NCI-H146 treated with DMSO at 0.1 percent for 48 hours (cell line): Measurements from ENCODE around the gene AKAP13.

Experiments used
- DNase-seq: peaks from one replicate; lab custom pipeline; 2025; ENCODE audit not compliant: unreplicated experiment; lab: John Stamatoyannopoulos, UW

Gene AKAP13

GRCh38 chr15:85759376-85759775 is 379.0 kb downstream of the AKAP13 start:
- no peak for DNase-seq

GRCh38 chr15:85760049-85760448 is 379.6 kb downstream of the AKAP13 start:
- no peak for DNase-seq

DNA sequence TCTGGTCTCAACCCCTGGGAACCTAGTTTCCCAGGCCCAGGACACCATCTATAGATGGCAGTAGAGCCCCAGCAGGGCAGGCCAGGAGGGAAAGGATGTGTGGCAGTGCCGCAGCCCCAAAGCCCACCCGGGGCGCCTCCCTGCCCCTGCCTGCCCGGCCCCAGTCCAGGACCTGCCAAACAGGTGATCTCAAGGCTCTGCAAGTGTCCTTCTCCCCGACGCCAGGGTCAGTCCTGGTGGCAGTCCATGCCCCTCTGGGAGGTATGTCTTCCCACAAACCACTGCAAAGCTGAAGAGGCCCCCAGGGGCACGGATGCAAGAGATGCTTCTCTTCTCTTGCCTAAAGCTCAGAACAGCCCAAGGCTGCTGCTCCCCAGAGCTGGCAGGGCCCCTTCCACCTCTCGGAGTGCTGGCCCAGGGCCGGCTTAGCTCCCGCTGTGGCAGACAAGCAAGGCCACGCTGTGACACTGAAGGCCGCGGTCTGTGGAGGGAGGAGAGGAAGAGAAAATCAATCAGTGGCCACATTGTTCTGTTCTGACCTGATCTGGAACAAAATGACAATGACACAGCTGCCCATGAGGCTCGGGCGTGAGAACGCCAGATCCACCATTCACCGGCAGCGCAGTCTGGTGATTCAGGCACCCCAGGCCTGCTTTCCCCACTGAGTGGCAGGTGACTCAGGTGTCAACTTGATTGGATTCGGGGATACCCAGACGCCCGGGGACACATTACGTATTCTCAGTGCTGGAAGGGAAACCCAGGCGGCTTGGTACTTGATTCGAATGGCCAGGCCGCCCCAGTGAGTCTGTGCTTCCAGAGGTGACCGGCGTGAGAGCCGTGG is 380.3 kb downstream of the AKAP13 start:
- no peak for DNase-seq

DNA sequence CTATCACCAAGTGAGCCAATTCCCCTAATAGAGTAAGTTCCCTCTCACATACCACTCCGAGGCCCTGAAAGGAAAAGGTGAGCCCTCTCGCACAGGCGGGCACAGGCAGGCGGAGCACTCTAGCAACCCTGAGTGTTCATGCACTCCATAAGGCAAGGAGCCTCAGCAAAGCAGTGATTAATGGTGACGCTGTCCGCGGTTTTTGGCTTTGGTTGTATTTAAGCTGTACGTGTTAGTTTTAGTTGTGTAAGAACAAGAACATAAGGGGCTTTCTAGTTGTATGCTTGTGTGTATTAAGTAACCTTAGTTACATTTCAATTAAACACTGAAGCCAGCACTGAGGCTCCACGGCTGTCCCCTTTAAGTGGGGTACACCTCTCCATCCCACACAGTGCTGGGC is 381.2 kb downstream of the AKAP13 start:
- no peak for DNase-seq

DNA sequence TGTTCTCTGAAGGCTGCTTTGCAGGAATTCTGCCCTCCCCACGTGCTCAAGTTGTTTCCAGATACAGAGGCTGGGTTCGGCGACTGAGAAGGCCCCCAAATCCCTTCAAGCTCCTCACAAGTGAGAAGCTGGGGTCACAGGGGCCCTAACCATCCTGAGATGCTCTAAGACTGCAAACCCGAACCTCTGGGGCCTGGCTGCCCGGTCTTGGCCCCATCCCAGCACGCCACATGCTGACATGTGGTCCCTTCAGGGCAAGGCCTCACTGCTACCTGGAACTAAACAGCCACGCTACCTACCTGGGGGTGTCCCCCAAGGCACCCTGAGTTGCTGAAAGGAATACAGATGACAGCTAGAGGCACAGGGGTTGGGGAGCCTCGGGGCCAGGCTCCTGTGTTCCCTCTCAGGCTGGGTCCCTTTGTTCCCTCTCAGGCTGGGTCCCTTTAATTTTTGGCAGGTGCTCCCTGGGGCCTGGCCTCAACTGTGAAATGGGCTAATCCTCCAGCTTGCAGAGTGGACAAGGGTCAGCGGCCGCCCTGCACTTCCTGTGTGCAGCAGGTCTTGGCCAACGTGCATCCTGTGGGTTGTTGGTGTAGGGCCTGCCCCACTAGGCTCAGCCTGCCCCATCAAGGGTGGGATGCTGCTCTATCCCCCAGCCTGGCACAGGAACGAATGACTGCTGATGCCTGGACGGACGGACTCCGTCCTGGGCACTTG is 381.8 kb downstream of the AKAP13 start:
- no peak for DNase-seq

- no peak for DNase-seq
Observed at GRCh38 chr15:85762756-85763127, 382.3 kb downstream of the AKAP13 start.

DNA sequence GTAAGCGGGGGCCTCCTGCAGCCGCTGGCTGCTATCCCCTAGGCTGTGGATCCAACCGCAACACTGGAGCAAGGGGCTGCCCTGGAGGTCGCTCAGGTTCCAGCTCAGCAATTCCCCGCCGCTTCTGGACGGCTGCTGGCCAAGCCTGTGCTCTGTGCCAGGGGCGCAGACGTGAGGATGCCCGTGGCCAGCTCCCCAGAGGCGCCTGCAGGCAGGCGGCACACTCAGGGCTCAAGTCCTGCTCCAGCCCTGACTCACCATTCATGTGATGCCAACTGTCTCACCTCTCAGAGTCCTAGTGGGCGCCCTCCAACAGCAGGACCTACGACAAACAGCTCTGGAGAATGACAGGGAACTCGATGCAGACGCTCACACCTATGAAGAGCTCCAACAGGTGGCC is 382.8 kb downstream of the AKAP13 start:
- no peak for DNase-seq

DNA sequence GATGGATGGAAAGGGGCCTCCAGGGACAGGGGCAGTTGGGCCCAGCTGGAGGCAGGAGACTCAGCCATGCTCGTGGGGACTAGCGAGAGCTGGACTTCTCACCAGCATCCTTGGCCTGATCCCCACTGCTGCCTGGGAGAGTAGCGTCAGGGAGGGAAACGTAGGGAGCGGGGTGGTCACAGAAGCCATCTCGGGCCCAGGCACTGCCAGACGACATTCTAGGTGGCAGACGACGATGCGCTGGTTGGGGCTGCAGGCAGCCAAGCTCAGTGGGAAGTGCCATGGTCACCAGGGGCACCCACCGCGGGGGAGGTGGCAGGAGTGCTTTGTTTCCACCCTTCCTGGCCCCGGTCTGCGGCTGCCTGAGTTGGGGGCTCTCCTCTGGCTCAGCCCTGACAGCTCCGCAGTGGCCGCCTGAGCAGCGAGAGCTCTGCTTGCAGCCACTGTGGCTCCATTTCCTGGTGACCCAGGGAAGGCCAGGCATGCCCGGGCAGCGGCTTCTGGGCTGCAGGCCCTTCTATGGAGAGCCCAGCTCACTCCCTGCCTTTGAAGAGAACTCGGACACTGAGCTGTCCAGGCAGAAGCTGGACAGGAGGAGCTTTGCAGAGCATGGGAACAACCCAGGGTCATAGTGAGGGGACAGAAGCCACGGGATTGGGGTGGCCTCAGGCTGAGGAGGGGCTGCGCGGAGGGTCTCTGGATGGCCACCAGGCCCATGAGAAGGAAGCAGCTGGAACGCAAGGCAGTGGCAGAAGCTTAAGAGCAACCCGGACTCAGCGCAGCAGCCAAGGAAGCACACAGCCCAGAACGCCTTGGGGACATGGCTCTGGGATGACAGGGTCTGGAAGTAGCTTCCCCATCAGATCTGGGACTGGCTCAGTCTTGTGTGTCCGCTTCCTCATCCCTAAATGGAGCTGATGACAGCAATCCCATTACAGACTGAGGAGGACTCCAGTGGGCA is 383.6 kb downstream of the AKAP13 start:
- no peak for DNase-seq

GRCh38 chr15:85764649-85765277 is 384.4 kb downstream of the AKAP13 start:
- no peak for DNase-seq

DNA sequence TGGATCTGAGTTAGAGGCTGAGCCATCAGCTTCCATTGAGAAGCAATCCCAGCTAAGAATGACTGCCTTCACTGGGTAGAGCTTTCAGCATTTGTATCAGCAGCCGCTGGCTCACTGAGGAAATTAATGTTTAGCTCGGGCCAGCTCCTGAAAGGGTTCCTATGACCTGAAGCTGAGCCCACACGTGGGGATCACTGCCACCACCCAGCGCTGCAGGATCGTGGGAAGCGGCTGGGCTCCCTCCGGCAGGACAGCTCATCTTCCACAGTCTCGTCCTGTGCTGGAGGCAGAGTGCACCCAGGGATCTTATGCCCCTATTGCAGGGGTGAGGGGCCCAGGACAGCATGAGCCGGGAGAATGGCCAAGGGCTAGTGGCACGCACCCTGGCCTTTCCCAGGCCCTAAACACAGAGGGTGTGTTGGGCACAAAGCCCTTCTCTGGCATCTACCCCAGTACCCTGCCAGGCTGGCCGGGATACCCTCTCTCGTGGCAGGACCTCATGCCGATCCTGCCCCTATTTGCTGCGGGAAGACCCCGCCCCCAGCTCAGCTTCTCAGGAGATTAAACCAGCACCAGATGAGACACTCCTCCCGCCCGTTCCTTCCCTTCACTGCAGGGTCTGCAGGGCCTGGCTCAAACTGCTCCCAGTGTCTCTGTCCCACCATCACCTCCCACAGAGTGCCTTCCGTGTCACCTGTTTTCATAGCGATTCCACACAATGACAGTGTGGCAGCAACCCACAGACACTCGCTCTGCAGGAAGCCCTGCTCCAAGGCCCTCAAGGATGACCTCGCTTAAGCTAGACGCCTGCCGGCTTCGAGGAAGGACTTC is 385.8 kb downstream of the AKAP13 start:
- DNase-seq, result no peak

DNA sequence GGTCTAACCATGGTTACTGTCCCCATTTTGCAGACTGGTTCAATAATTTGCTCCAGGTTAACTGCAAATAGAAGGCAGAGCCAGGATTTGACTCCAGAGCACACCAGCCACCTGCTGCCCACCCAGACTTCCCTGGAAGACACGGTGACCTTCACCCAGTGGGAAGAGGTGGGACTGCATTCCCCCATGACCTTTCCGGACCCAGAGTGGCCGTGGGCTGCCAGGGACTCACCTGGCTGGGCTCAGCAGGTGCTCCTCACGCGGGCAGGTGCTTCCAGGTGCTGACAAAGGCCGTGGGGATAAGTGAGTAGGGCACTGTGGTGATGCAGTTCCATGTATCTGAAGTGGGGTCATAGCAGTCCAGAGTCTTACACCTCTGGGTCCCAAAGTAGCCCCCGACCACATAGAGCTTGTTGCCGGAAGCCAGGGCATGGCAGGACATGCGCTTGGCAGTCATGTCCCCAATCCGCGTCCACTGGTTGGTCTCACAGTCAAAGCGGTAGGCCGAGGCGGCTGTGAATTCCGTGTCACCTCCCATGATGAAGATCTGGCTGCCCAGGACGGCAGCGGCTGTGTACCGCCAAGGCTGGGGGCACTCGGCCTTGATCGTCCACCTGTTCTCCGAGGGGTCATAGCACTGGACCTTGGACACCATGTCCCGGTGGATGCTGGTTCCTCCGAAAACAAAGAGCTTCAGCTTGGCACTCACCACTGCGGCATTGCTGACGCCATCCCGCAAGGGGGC is 387.6 kb downstream of the AKAP13 start:
- DNase-seq, result no peak

DNA sequence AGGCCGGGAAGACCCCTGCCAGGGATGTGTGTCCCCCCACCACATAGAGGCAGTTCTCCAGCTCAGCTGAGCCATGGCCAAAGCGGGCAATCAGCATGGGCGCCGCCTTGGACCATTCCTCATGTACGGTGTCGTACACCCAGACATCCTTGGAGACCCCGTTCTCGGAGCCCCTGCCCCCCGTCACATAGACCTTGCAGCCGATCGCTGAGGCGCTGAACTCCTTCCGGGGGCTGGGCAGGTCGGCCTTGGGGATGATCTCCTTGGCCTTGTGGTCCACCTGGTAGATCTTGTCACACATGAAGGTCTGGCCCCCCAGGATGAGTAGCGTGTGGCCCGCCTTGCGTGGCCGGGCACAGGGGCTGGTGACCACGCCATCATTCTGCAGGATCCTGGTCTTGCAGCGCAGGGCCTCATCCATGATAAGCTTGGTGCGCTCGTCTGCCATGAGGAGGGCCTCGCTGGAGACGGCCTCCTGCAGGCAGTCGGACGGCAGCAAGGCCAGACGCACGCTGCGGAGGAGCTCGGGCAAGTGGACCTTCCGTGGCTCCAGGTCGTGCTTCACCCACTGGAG is 388.3 kb downstream of the AKAP13 start:
- DNase-seq, result no peak

GRCh38 chr15:85769182-85769900 is 388.9 kb downstream of the AKAP13 start:
- no peak for DNase-seq

DNA sequence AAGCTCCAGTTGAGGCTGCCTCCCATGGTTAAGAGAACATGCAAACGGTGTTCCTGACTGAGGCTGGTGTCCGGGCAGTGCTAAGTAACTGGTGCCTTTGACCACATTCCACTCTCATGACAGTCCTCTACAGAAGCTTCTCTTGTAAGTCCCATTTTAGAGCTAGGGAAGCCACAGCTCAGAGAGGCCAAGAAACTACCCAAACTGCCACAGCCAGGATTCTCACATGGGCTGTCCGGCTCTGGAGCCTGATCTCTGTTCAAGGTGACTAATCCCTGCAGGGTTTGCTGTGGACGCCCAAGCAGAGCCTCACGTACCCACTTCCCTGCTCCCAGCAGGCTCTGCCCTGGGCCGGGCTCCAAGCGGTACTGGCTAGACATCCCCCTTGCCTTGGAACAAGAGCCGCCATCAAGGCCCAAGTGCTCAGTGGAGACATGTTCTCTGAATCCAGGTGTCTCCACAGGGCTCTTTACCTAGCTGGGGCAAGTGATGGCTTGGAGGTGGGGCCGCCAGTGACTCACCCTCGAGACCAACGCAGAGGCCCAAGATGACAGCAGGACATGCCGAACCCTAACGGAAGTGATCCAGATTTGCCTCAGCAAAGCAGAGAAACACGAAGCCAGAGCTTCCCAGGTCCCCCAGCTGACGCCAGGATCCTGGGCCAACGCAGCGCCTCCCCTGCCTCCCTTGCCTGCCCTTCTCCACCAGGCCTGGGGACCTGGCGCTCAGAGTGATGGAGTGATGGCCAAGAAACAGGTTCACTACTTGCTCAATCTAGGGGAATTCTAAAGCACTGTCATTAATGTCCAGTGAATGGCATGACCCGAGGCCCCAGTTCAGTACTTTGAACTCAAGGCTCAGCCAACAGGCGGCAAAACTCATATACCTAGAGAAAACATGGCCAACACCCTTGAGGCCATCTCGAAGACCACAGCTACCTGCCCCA is 390.0 kb downstream of the AKAP13 start:
- no peak for DNase-seq

DNA sequence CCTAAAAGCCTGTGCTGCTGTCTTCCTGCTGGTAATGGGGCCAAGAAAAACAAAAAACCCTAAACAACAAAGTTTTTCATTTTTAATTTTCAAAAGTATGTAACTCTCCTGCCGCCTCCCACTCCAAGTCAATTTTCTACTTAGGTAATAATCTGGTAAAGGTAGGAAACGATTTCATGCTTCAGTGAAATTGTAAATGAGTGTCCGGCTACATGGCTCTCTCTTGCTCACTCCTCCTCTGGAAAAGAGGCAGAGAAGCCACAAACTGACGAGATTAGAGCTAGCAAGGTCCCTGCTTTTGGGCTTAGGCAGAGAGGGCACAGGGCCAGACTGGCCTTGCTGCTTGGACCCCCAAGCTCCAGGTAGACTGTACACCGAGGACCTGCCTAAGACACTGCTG is 390.9 kb downstream of the AKAP13 start:
- DNase-seq, result no peak

- DNase-seq, result no peak
Observed at GRCh38 chr15:85771781-85772445, 391.5 kb downstream of the AKAP13 start.

GRCh38 chr15:85772668-85773067 is 392.3 kb downstream of the AKAP13 start:
- no peak for DNase-seq
